Natural killer cell (primary cell): Measurements from ENCODE around the gene SIN3A. TPM values are rescaled to one million over a fixed set of nuclear protein-coding genes. Genes with fewer than 3 reads are reported as not detected.
A peak's percentile ranks its signal among the peaks of the same experiment; 100 is the strongest.
"Not testable (repeated sequence)": the region's sequence is repeated elsewhere in the genome, so short reads cannot be mapped to it uniquely, and the experiment has no call there.

Source experiments
- ATAC-seq, 3 donors: fragments of 150-1000 bp in 2 of 3; fragments of 200-7000 bp in 1 of 3; cut with Tn5 transposase; 1 replicate in 1 of 3; 2 replicates in 2 of 3; pipeline ENCODE4 v1.10.0; 2021; ENCODE audit warnings: mild to moderate bottlenecking in 2 of 3, moderate library complexity in 2 of 3
- DNase-seq, 2 donors: peaks; one replicate each; pipeline versions ENCODE4 v3.0.0 to v3.0.0-alpha.2; 2013 to 2021; ENCODE audit warnings: mixed read lengths in 1 of 2
- H3K27ac ChIP-seq: one replicate; pipeline ENCODE4 v1.5.1; 2013; ENCODE audit warnings: mild to moderate bottlenecking, low read length
- H3K27me3 ChIP-seq: one replicate; pipeline ENCODE4 v1.6.1; 2013; ENCODE audit warnings: low read length; ENCODE audit not compliant: control insufficient read depth, insufficient read depth
- H3K36me3 ChIP-seq: one replicate; pipeline ENCODE4 v1.6.1; 2013; ENCODE audit warnings: low read length; ENCODE audit not compliant: control insufficient read depth, insufficient read depth
- H3K4me1 ChIP-seq: one replicate; pipeline ENCODE4 v1.6.1; 2013; ENCODE audit warnings: low read length; ENCODE audit not compliant: control insufficient read depth, insufficient read depth
- H3K4me3 ChIP-seq: one replicate; pipeline ENCODE4 v1.5.1; 2013; ENCODE audit warnings: low read length
- H3K9me3 ChIP-seq: one replicate; pipeline ENCODE4 v1.6.1; 2013; ENCODE audit warnings: low read length; ENCODE audit not compliant: control insufficient read depth, insufficient read depth
- H3K27ac Mint-ChIP-seq, 2 donors: one replicate each; pipeline ENCODE4 v1.8.0; 2022; ENCODE audit warnings: mild to moderate bottlenecking in 2 of 2, mixed read lengths in 2 of 2, moderate library complexity in 1 of 2
- H3K27me3 Mint-ChIP-seq, 2 donors: one replicate each; pipeline ENCODE4 v1.8.0; 2022; ENCODE audit warnings: low read depth in 2 of 2, mixed read lengths in 2 of 2
- H3K36me3 Mint-ChIP-seq: one replicate; pipeline ENCODE4 v1.8.0; 2022; ENCODE audit warnings: mixed read lengths
- H3K4me1 Mint-ChIP-seq, 2 donors: one replicate each; pipeline ENCODE4 v1.8.0; 2022; ENCODE audit warnings: mixed read lengths in 2 of 2
- H3K4me3 Mint-ChIP-seq: one replicate; pipeline ENCODE4 v1.8.0; 2022; ENCODE audit warnings: mild to moderate bottlenecking, moderate library complexity, mixed read lengths
- H3K9me3 Mint-ChIP-seq, 2 donors: one replicate each; pipeline ENCODE4 v1.8.0; 2022; ENCODE audit warnings: mixed read lengths in 2 of 2
- CTCF ChIP-seq: fragments of 200-600 bp; IDR thresholded peaks from one replicate; pipeline ENCODE4 v1.8.0; 2022; ENCODE audit warnings: antibody characterized with exemption
- WGBS: methylation state at CpG from one replicate; pipeline ENCODE4 v1.1.7; 2013; ENCODE audit warnings: missing lambda C conversion rate; ENCODE audit not compliant: insufficient coverage; 5-methylcytosine and 5-hydroxymethylcytosine counted together
- intact Hi-C: fragments of 100-400 bp; cut with micrococcal nuclease; formaldehyde crosslinking; loops from one replicate; pipeline ENCODE4 v1.14.2; 2022
- total RNA-seq, 4 donors: library from RNA; stranded (reverse); fragments of 120-200 nt in 1 of 4; gene quantifications; one replicate each; pipeline versions ENCODE4 v1.2.3 to v1.2.4, GENCODE V29; 2013 to 2022

Gene SIN3A
- total RNA-seq, 3 donors from 2014 or later (not counting 1 experiment from before 2014, with no cell fraction given) = 135 to 175 (median 137) TPM

DNA sequence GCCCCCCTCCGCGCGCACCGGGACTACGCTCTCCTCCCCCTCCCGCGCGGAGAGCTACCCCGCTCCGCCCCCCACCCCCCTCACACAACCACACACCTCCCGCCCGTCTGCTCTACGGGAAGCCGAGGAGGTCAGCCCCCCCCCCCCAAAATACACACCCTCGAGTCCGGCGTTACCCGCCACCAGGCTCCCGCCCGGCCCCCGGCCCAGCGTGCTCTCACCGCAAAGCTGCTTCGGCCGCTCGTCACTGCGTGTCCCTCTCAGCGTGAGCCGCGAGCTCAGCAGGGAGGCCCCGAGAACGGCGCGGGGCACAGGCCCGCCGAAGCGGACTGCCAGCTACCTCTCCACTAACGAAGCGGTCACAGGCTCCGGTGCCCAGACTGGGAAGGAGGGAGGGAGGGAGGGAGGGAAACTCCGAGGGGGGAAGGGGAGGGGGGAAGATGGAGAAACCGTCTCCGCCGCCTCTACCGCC is 252 bp downstream of the SIN3A start:
- Mint-ChIP-seq H3K36me3 (no peaks in the 10 kb centered on the region), H3K9me3 (no peaks in the 10 kb centered on the region), H3K4me1 (peaks cover 54 to 65% of the 10 kb centered on the region in 2 donors), H3K27me3 (no peaks in the 10 kb centered on the region), H3K27ac (peak overlapping the region; percentile 98 to 99), H3K4me3 (peak overlapping the region; percentile 98)
- H3K4me1 ChIP-seq = peaks cover 34% of the 10 kb centered on the region
- no peak for DNase-seq
- intact Hi-C loops = loop anchor here (1.0 to 10.0 kb wide), 3 partner anchors 174 to 836 kb away; partner anchors contain the start of genes CLK3, CSK and SNUPN
- H3K36me3 ChIP-seq = peaks cover 6% of the 10 kb centered on the region
- no peak for TF ChIP-seq CTCF
- WGBS = 0% methylated on average over 33 of the region's 45 CpGs
- peak overlapping the region; percentile 91 for H3K4me3 ChIP-seq
- no peaks in the 10 kb centered on the region for H3K27me3 ChIP-seq
- H3K27ac ChIP-seq = peak overlapping the region; percentile 99
- H3K9me3 ChIP-seq = no peaks in the 10 kb centered on the region
- ATAC-seq = no peak

DNA sequence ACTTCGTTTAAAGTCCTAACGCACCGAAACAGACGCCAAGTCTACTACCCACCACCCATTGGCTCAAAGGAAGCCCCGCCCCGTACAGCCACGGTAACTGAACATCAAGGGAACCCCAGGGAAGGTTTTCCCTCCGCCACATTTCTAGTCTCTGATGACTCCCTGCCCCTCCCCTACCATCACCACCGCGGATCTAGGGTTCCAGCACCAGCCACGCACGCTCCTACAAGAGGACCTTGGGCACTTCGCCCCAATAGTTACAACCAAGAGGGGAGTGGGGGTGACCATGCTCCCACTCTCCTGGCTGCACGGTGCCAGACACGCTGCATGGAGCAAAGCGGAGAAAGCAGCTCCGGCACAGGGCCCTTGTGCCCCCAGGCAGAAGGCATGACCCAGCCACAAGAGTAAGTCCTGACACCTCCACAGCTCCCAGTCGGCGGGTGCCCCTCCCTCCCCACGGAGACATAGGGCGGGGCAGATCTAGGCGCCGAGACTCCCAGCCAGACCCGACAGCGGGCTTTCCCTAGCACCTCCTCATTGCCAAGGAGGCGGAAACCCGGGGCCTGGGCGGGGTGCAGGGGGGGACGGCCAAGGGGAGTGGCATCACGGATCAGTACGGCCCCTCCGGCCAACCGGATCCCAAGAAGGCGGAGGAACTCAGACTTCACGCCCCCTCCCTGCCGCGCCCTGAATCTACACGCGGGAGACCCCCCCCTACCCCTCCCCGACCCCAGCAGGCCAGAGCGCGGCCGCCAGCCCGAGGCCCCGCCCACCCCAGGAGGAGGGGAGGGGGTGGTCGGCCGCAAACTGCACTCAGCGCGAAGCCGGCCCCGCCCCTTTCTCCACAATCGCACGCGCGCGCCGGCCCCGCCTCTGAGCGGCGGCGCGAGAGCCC is 936 bp downstream of the SIN3A start:
- H3K9me3 ChIP-seq = no peaks in the 10 kb centered on the region
- H3K27me3 Mint-ChIP-seq = no peaks in the 10 kb centered on the region
- peak overlapping the region; percentile 82 for H3K27ac ChIP-seq
- peaks cover 30% of the 10 kb centered on the region for H3K4me1 ChIP-seq
- peaks cover 6% of the 10 kb centered on the region for H3K36me3 ChIP-seq
- peak overlapping the region; percentile 98 for H3K4me3 Mint-ChIP-seq
- TF ChIP-seq CTCF = no peak
- no peaks in the 10 kb centered on the region for H3K9me3 Mint-ChIP-seq
- ATAC-seq (peak; percentile 12 to 43 (median 27)), DNase-seq (peak; percentile 87 to 96)
- WGBS = under 1% methylated on average over 54 of the region's 62 CpGs
- H3K4me3 ChIP-seq = peak overlapping the region; percentile 51
- H3K4me1 Mint-ChIP-seq = peaks cover 58 to 69% of the 10 kb centered on the region in 2 donors
- no peaks in the 10 kb centered on the region for H3K36me3 Mint-ChIP-seq
- intact Hi-C loops = loop anchor here (1.0 to 10.0 kb wide), 3 partner anchors 175 to 836 kb away; partner anchors contain the start of genes CLK3, CSK and SNUPN
- H3K27me3 ChIP-seq = no peaks in the 10 kb centered on the region
- H3K27ac Mint-ChIP-seq = peak overlapping the region; percentile 98 to 99

DNA sequence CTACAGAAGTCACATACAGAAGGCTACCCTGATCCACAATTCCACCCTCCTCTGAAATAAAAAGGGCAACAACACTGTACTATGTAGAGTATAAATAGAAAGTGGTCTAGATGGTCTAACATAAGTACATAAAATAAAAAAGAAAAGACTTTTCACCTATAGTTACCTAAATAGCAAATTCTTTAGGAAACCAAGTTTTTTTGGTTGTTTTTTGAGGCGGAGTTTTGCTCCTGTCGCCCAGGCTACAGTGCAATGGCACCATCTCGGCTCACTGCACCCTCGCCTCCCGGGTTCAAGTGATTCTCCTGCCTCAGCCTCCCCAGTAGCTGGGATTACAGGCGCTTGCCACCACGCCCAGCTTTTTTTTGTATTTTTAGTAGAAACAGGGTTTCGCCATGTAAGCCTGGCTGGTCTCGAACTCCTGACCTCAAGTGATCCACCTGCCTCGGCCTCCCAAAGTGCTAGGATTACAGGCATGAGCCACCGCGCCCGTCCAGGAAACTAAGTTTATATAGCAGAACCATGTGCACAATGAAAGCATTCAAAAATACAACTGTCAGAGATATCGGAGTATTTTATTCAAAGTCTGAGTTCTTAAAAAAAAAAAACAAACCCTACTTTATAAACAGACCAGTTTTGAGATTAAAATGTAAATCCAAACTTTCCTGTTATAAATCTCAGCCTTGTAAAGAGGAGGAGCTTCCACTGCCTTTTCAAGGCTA is 1.7 kb downstream of the SIN3A start:
- ATAC-seq = no peak
- Mint-ChIP-seq H3K4me3 (peak overlapping the region; percentile 91), H3K36me3 (no peaks in the 10 kb centered on the region), H3K9me3 (no peaks in the 10 kb centered on the region), H3K27me3 (no peaks in the 10 kb centered on the region), H3K4me1 (peaks cover 58 to 69% of the 10 kb centered on the region in 2 donors), H3K27ac (peak overlapping the region; percentile 98 to 99)
- 74% methylated on average over 13 of the region's 14 CpGs for WGBS
- Histone ChIP-seq H3K36me3 (peaks cover 6% of the 10 kb centered on the region), H3K4me3 (peak overlapping the region; percentile 51), H3K4me1 (peaks cover 33% of the 10 kb centered on the region), H3K27me3 (no peaks in the 10 kb centered on the region), H3K9me3 (no peaks in the 10 kb centered on the region), H3K27ac (peak overlapping the region; percentile 82)
- no peak for DNase-seq
- intact Hi-C loops = loop anchor here (10.0 kb wide), 2 partner anchors 665 to 835 kb away; partner anchors contain the start of genes CLK3 and CSK
- TF ChIP-seq CTCF = no peak

DNA sequence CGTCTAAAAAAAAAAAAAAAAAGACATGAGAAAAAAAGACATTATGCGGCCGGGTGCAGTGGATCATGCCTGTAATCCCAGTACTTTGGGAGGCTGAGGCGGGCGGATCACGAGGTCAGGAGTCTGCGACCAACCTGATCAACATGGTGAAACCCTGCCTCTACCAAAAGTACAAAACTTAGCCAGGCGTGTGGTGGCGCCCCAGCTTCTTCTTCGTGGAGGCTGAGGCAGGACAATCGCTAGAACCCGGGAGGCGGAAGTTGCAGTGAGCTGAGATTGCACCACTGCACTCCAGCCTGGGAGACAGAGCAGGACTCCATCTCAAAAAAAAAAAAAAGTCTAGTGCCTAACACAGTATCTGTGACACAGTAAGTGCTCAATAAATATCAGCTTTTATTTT is 3.3 kb downstream of the SIN3A start:
- H3K36me3 Mint-ChIP-seq, ATAC-seq, H3K9me3 ChIP-seq, H3K9me3 Mint-ChIP-seq, DNase-seq, H3K4me3 ChIP-seq, H3K27ac ChIP-seq, H3K27me3 ChIP-seq, H3K36me3 ChIP-seq, H3K27me3 Mint-ChIP-seq, H3K27ac Mint-ChIP-seq, intact Hi-C loops, H3K4me3 Mint-ChIP-seq: not testable (repeated sequence)
- peaks cover 28% of the 10 kb centered on the region for H3K4me1 ChIP-seq
- peaks cover 50 to 58% of the 10 kb centered on the region in 2 donors for H3K4me1 Mint-ChIP-seq
- 88% methylated on average over 13 of the region's 13 CpGs for WGBS
